ENCODE data around the gene PTX3. TPM values are rescaled to one million over a fixed set of nuclear protein-coding genes. Genes with fewer than 3 reads are reported as not detected.

Gene PTX3
- total and polyA plus RNA-seq, 11 donors, result 0.17 to 29.8 (median 1.1) TPM

- no peaks in the 10 kb centered on the region for H3K27me3 ChIP-seq
- intact Hi-C loops (cut with DNase I), result no loop called here
- no peak for ATAC-seq
- H3K9me3 ChIP-seq, result no peaks in the 10 kb centered on the region
- no peaks in the 10 kb centered on the region for H3K4me1 ChIP-seq
- no peak for DNase-seq
- no peaks in the 10 kb centered on the region for H3K36me3 ChIP-seq
- H3K4me3 ChIP-seq, result no peak overlapping the region
- TF ChIP-seq POLR2A (IDR thresholded peaks at IDR 0.05), result no peak
- TF ChIP-seq CTCF (IDR thresholded peaks at IDR 0.05), result no peak
- no peak overlapping the region for H3K27ac ChIP-seq
Observed at GRCh38 chr3:157414861-157415260, 21.8 kb upstream of the PTX3 start.

GRCh38 chr3:157416347-157417087, 20.1 kb upstream of the PTX3 start:
- Histone ChIP-seq H3K36me3 (no peaks in the 10 kb centered on the region), H3K27me3 (no peaks in the 10 kb centered on the region), H3K9me3 (no peaks in the 10 kb centered on the region), H3K4me3 (no peak overlapping the region), H3K4me1 (no peaks in the 10 kb centered on the region), H3K27ac (no peak overlapping the region)
- TF ChIP-seq POLR2A (IDR thresholded peaks at IDR 0.05), result no peak
- no peak for TF ChIP-seq CTCF (IDR thresholded peaks at IDR 0.05)
- DNase-seq (no peak), ATAC-seq (no peak)
- 71 to 81% (median 78%) methylated on average over 3 of the region's 3 CpGs for WGBS, 4 donors
- intact Hi-C loops (cut with DNase I), result no loop called here

GRCh38 chr3:157417247-157417646, 19.4 kb upstream of the PTX3 start:
- no peak for ATAC-seq

GRCh38 chr3:157418104-157418503, 18.5 kb upstream of the PTX3 start:
- Histone ChIP-seq H3K27me3 (no peaks in the 10 kb centered on the region), H3K36me3 (no peaks in the 10 kb centered on the region), H3K4me1 (no peaks in the 10 kb centered on the region), H3K4me3 (no peak overlapping the region), H3K27ac (no peak overlapping the region), H3K9me3 (no peaks in the 10 kb centered on the region)
- WGBS, 4 donors, result 68 to 81% (median 75%) methylated on average over 2 of the region's 2 CpGs
- intact Hi-C loops (cut with DNase I), result no loop called here
- TF ChIP-seq POLR2A (IDR thresholded peaks at IDR 0.05) (no peak), CTCF (IDR thresholded peaks at IDR 0.05) (no peak)
- DNase-seq, result no peak
- ATAC-seq, result no peak

More at GRCh38 chr3:157417247-157417646, 19.4 kb upstream of the PTX3 start:
- 74 to 81% (median 77%) methylated on average over 2 of the region's 2 CpGs for WGBS, 4 donors
- Histone ChIP-seq H3K27me3 (no peaks in the 10 kb centered on the region), H3K9me3 (no peaks in the 10 kb centered on the region), H3K4me1 (no peaks in the 10 kb centered on the region), H3K27ac (no peak overlapping the region), H3K36me3 (no peaks in the 10 kb centered on the region), H3K4me3 (no peak overlapping the region)
- no peak for TF ChIP-seq CTCF (IDR thresholded peaks at IDR 0.05)
- no peak for TF ChIP-seq POLR2A (IDR thresholded peaks at IDR 0.05)
- intact Hi-C loops (cut with DNase I), result no loop called here
- DNase-seq, result no peak

Measured in heart left ventricle (tissue), 16 donors.